Endothelial cell (in vitro differentiated cells): ENCODE results near the gene F2RL2. TPM values are rescaled to one million over a fixed set of nuclear protein-coding genes. Genes with fewer than 3 reads are reported as not detected.

Experiments
- DNase-seq: peaks from one replicate; pipeline ENCODE4 v3.0.0; 2021; ENCODE audit warnings: low spot score
- H3K27ac Mint-ChIP-seq: one replicate; pipeline ENCODE4 v1.8.0; 2021; ENCODE audit warnings: mixed read lengths, inconsistent platforms; ENCODE audit not compliant: unreplicated experiment
- H3K27me3 Mint-ChIP-seq: one replicate; pipeline ENCODE4 v1.8.0; 2021; ENCODE audit warnings: mild to moderate bottlenecking, moderate library complexity, mixed read lengths, inconsistent platforms; ENCODE audit not compliant: unreplicated experiment
- H3K36me3 Mint-ChIP-seq: one replicate; pipeline ENCODE4 v1.8.0; 2021; ENCODE audit warnings: mild to moderate bottlenecking, low read depth, mixed read lengths, inconsistent platforms; ENCODE audit not compliant: unreplicated experiment
- H3K4me1 Mint-ChIP-seq: one replicate; pipeline ENCODE4 v1.8.0; 2021; ENCODE audit warnings: mild to moderate bottlenecking, mixed read lengths, inconsistent platforms; ENCODE audit not compliant: unreplicated experiment
- H3K4me3 Mint-ChIP-seq: one replicate; pipeline ENCODE4 v1.8.0; 2021; ENCODE audit warnings: mild to moderate bottlenecking, mixed read lengths, inconsistent platforms; ENCODE audit not compliant: unreplicated experiment
- H3K9me3 Mint-ChIP-seq: one replicate; pipeline ENCODE4 v1.8.0; 2021; ENCODE audit warnings: mixed read lengths, inconsistent platforms; ENCODE audit not compliant: unreplicated experiment
- CTCF ChIP-seq: fragments of 200-600 bp; sonication (generic); IDR thresholded peaks from one replicate; pipeline ENCODE4 v1.5.0; 2021; ENCODE audit warnings: antibody characterized with exemption; ENCODE audit not compliant: unreplicated experiment
- total RNA-seq: library from RNA; stranded (reverse); fragmentation: NEBNext Ultra II Directional; extraction: Animal tissue kit (Norgen Biotek cat#: 25700); gene quantifications from one replicate; pipeline ENCODE4 v1.2.1, GENCODE V29; 2021; ENCODE audit not compliant: unreplicated experiment

F2RL2 gene
- total RNA-seq, 1 donor from 2014 or later: 311 TPM

- no peak overlapping the region for H3K4me3 Mint-ChIP-seq
- no peaks in the 10 kb centered on the region for H3K27me3 Mint-ChIP-seq
- H3K36me3 Mint-ChIP-seq: no peaks in the 10 kb centered on the region
- DNase-seq: no peak
- no peaks in the 10 kb centered on the region for H3K9me3 Mint-ChIP-seq
- H3K27ac Mint-ChIP-seq: no peak overlapping the region
- peaks cover 16% of the 10 kb centered on the region for H3K4me1 Mint-ChIP-seq
- TF ChIP-seq CTCF: peak; percentile 47
Measured at GRCh38 chr5:76602094-76602726, 21.0 kb downstream of the F2RL2 start.

DNA sequence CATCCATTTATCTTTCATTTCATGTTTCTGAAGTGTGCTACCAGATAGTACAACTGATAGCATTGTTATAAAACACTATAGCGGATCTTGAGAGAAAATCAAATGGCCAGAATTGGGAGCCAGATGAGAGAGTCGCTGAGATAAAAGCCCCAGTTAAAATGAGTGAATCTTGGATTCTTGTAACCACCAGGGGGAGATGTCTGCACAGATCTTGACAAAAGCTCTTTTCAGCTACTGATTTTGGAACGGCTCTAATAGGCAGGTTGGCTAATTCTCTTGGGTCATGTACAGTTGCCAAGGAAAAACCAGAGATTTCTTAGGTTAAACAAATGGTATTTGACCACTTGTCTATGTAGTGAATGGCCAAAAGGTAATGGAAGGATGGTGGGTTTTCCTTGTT is 21.7 kb downstream of the F2RL2 start:
- DNase-seq: peak; percentile 29
- H3K27me3 Mint-ChIP-seq: no peaks in the 10 kb centered on the region

DNA sequence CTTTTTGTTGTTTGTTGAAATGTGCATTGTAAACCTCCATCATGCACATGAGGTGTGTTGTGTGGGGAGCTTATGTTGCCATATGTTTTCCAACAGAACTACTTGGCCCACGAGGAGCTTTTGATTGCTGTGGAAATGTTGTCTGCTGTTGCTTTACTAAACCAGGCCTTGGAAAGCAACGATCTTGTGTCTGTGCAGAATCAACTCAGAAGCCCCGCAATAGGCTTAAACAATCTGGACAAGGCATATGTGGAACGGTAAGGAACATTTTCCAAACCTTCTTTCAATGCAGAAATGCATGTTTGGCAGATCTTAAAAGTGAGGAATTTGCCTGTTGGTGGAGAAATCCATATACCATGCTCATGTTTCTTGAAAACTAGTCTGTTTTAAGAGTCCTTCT is 22.5 kb downstream of the F2RL2 start:
- Mint-ChIP-seq H3K36me3 (no peaks in the 10 kb centered on the region), H3K9me3 (no peaks in the 10 kb centered on the region), H3K27me3 (no peaks in the 10 kb centered on the region)

More for the DNA sequence above, 21.7 kb downstream of the F2RL2 start:
- H3K27ac Mint-ChIP-seq: no peak overlapping the region
- H3K9me3 Mint-ChIP-seq: no peaks in the 10 kb centered on the region
- H3K36me3 Mint-ChIP-seq: no peaks in the 10 kb centered on the region
- peak; percentile 92 for TF ChIP-seq CTCF
- H3K4me3 Mint-ChIP-seq: no peak overlapping the region
- peaks cover 14% of the 10 kb centered on the region for H3K4me1 Mint-ChIP-seq

GRCh38 chr5:76598531-76598930 is 24.7 kb downstream of the F2RL2 start:
- TF ChIP-seq CTCF: no peak
- H3K27ac Mint-ChIP-seq: no peak overlapping the region
- H3K9me3 Mint-ChIP-seq: no peaks in the 10 kb centered on the region
- peaks cover 14% of the 10 kb centered on the region for H3K4me1 Mint-ChIP-seq
- no peaks in the 10 kb centered on the region for H3K27me3 Mint-ChIP-seq
- DNase-seq: no peak
- no peak overlapping the region for H3K4me3 Mint-ChIP-seq
- H3K36me3 Mint-ChIP-seq: no peaks in the 10 kb centered on the region

More for the DNA sequence above, 22.5 kb downstream of the F2RL2 start:
- peaks cover 14% of the 10 kb centered on the region for H3K4me1 Mint-ChIP-seq
- no peak overlapping the region for H3K4me3 Mint-ChIP-seq
- no peak for DNase-seq
- no peak overlapping the region for H3K27ac Mint-ChIP-seq
- TF ChIP-seq CTCF: no peak

DNA sequence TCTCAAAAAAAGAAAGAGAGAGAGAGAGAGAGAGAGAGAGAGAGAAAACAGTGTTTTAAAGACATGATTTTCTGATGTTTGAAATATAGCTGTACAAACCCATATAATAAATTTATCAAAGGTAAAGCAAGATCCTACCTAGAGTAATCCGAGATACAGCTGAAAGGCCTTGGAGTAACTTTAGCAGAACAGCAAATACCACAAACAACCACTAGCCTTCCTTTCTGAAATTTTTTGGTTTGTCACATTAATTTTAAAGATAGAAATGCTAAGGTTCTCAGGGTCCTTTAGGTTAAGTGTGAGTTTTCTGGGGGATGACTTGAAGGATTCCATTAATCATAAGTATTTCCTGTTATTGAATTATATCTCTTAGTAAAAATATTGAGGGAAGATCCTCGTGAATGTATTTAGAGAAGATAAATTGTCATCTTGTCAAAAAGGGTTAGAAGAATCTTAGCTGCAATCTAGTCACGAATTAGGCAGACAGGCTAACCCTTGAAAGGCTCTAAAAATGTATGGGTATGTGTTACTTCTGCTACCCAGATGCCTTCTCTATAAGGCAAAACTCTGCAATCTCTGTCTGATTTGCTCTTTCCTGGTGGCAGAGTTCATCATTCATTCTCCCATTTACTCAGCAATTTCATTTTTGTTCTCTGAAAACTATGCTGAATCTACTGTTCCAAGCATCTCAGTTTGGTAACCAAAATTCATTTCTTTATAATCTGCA is 27.3 kb downstream of the F2RL2 start:
- Mint-ChIP-seq H3K4me3 (no peak overlapping the region), H3K27me3 (no peaks in the 10 kb centered on the region), H3K4me1 (no peaks in the 10 kb centered on the region), H3K36me3 (peaks cover 12% of the 10 kb centered on the region), H3K9me3 (no peaks in the 10 kb centered on the region), H3K27ac (no peak overlapping the region)
- DNase-seq: no peak
- TF ChIP-seq CTCF: no peak
